CD14-positive monocyte (primary cell): ENCODE measurements around the gene CNPPD1. TPM values are rescaled to one million over a fixed set of nuclear protein-coding genes. Genes with fewer than 3 reads are reported as not detected.
A peak's percentile ranks its signal among the peaks of the same experiment; 100 is the strongest.

Source experiments
- DNase-seq, 3 donors: peaks; one replicate each; pipeline ENCODE4 v3.0.0-alpha.2; 2011 to 2022
- H2AFZ ChIP-seq: 2 replicates; pipeline ENCODE4 v1.6.0; 2012; ENCODE audit warnings: mild to moderate bottlenecking, low read depth, low read length, inconsistent platforms; ENCODE audit not compliant: insufficient read depth, poor library complexity, severe bottlenecking
- H3K27ac ChIP-seq, 2 donors: 1 replicate in 1 of 2; 2 replicates in 1 of 2; pipeline ENCODE4 v1.5.1; 2012 to 2013; ENCODE audit warnings: low read length in 2 of 2, control low read depth in 1 of 2, inconsistent platforms in 1 of 2, low read depth in 1 of 2, mild to moderate bottlenecking in 1 of 2
- H3K27me3 ChIP-seq, 2 donors: one replicate each; pipeline versions ENCODE4 v1.6.0 to v1.6.1; 2011 to 2013; ENCODE audit warnings: low read length in 2 of 2; ENCODE audit not compliant: control insufficient read depth in 2 of 2, insufficient read depth in 2 of 2
- H3K36me3 ChIP-seq, 2 donors: replicated peaks in 1 of 2; 1 replicate in 1 of 2; 2 replicates in 1 of 2; pipeline versions ENCODE4 v1.5.1 to v1.6.1; 2012 to 2013; ENCODE audit warnings: low read length in 2 of 2, control low read depth in 1 of 2, inconsistent platforms in 1 of 2, mild to moderate bottlenecking in 1 of 2; ENCODE audit not compliant: insufficient read depth in 2 of 2, control insufficient read depth in 1 of 2
- H3K4me1 ChIP-seq, 2 donors: 1 replicate in 1 of 2; 2 replicates in 1 of 2; pipeline versions ENCODE4 v1.5.1 to v1.6.1; 2012 to 2013; ENCODE audit warnings: low read length in 2 of 2, control low read depth in 1 of 2, inconsistent platforms in 1 of 2, mild to moderate bottlenecking in 1 of 2, moderate library complexity in 1 of 2; ENCODE audit not compliant: insufficient read depth in 2 of 2, control insufficient read depth in 1 of 2
- H3K4me2 ChIP-seq: replicated peaks from 2 replicates; pipeline ENCODE3; 2012; ENCODE audit warnings: low read length, moderate library complexity, mild to moderate bottlenecking; ENCODE audit not compliant: poor library complexity, severe bottlenecking; ENCODE audit errors: extremely low read depth
- H3K4me3 ChIP-seq, 3 experiments: fragments of 200-600 bp in 1 of 3; sonication (generic) in 1 of 3; replicated peaks in 1 of 3; 1 replicate in 2 of 3; 2 replicates in 1 of 3; pipeline ENCODE4 v1.5.1; 2011 to 2013; ENCODE audit warnings: low read length in 3 of 3, mild to moderate bottlenecking in 3 of 3, control low read depth in 2 of 3, low read depth in 2 of 3, inconsistent platforms in 1 of 3, moderate library complexity in 1 of 3
- H3K79me2 ChIP-seq: 2 replicates; pipeline ENCODE4 v1.6.0; 2012; ENCODE audit warnings: mild to moderate bottlenecking, control low read depth, inconsistent platforms, low read length, moderate library complexity; ENCODE audit not compliant: insufficient read depth
- H3K9ac ChIP-seq: 2 replicates; pipeline ENCODE4 v1.6.0; 2017; ENCODE audit warnings: low read length, mild to moderate bottlenecking; ENCODE audit not compliant: insufficient read depth, poor library complexity, severe bottlenecking
- H3K9me3 ChIP-seq, 2 donors: replicated peaks in 1 of 2; 1 replicate in 1 of 2; 2 replicates in 1 of 2; pipeline versions ENCODE4 v1.5.1 to v1.6.1; 2012 to 2013; ENCODE audit warnings: low read length in 2 of 2, control low read depth in 1 of 2; ENCODE audit not compliant: control insufficient read depth in 1 of 2, insufficient read depth in 1 of 2
- H4K20me1 ChIP-seq: 2 replicates; pipeline ENCODE4 v1.6.0; 2012; ENCODE audit warnings: mild to moderate bottlenecking, low read length, control low read depth, moderate library complexity; ENCODE audit not compliant: insufficient read depth
- H3K27ac Mint-ChIP-seq, 7 donors: one replicate each; pipeline ENCODE4 v1.8.0; 2020; ENCODE audit warnings: mild to moderate bottlenecking in 7 of 7, mixed read lengths in 7 of 7, moderate library complexity in 6 of 7, inconsistent platforms in 2 of 7
- H3K27me3 Mint-ChIP-seq, 3 donors: one replicate each; pipeline ENCODE4 v1.8.0; 2021 to 2022; ENCODE audit warnings: low read depth in 3 of 3, mild to moderate bottlenecking in 3 of 3, mixed read lengths in 3 of 3, moderate library complexity in 3 of 3, inconsistent platforms in 1 of 3
- H3K36me3 Mint-ChIP-seq, 2 donors: one replicate each; pipeline ENCODE4 v1.8.0; 2020; ENCODE audit warnings: mixed read lengths in 2 of 2, inconsistent platforms in 1 of 2, mild to moderate bottlenecking in 1 of 2
- H3K4me1 Mint-ChIP-seq: one replicate; pipeline ENCODE4 v1.8.0; 2020; ENCODE audit warnings: mild to moderate bottlenecking, mixed read lengths
- H3K4me3 Mint-ChIP-seq, 2 donors: one replicate each; pipeline ENCODE4 v1.8.0; 2020; ENCODE audit warnings: mild to moderate bottlenecking in 2 of 2, mixed read lengths in 2 of 2, moderate library complexity in 1 of 2
- H3K9me3 Mint-ChIP-seq, 7 donors: one replicate each; pipeline ENCODE4 v1.8.0; 2020 to 2022; ENCODE audit warnings: mixed read lengths in 7 of 7, mild to moderate bottlenecking in 6 of 7, moderate library complexity in 6 of 7, inconsistent platforms in 2 of 7
- CTCF ChIP-seq: fragments of 200-600 bp; IDR thresholded peaks from one replicate; pipeline ENCODE4 v1.8.0; 2022; ENCODE audit warnings: antibody characterized with exemption, mild to moderate bottlenecking
- WGBS: methylation state at CpG from one replicate; pipeline ENCODE4 v1.1.5; 2013; ENCODE audit warnings: missing lambda C conversion rate; ENCODE audit not compliant: insufficient coverage; 5-methylcytosine and 5-hydroxymethylcytosine counted together
- intact Hi-C, 2 donors: fragments of 100-400 bp; cut with micrococcal nuclease; formaldehyde crosslinking; loops; one replicate each; pipeline versions ENCODE4 v1.15.0 to v1.15.1; 2023
- polyA plus RNA-seq, 3 donors: library from polyadenylated mRNA; depleted of rRNA in 1 of 3; unstranded in 2 of 3; stranded (reverse) in 1 of 3; fragments of 300-500 nt in 2 of 3; fragments of >200 nt in 1 of 3; fragmentation: Illumina TruSeq in 2 of 3; gene quantifications; 1 replicate in 2 of 3; 2 replicates in 1 of 3; pipeline ENCODE4 v1.2.3, GENCODE V29; 2012 to 2021

CNPPD1 gene
- polyA plus RNA-seq, 3 donors, result 68.8 to 109 (median 71.3) TPM

GRCh38 chr2:219158586-219158985 is 18.1 kb downstream of the CNPPD1 start:
- peaks cover 17% of the 10 kb centered on the region for H3K4me1 Mint-ChIP-seq
- peaks cover 28 to 39% of the 10 kb centered on the region in 2 donors for H3K36me3 Mint-ChIP-seq
- no peaks in the 10 kb centered on the region for H4K20me1 ChIP-seq
- no peak overlapping the region for H3K4me3 Mint-ChIP-seq
- no peak overlapping the region for H3K4me3 ChIP-seq
- peaks cover 15 to 18% of the 10 kb centered on the region in 2 donors for H3K4me1 ChIP-seq
- H3K4me2 ChIP-seq, result no peak overlapping the region
- no peak overlapping the region for H2AFZ ChIP-seq
- intact Hi-C loops, result loop anchor here in 1 of 2 donors (10.0 kb wide), 1 partner anchor 164 kb away; the partner anchor contains the start of gene CRYBA2
- H3K36me3 ChIP-seq, result peaks cover 22 to 30% of the 10 kb centered on the region in 2 donors
- no peaks in the 10 kb centered on the region for H3K79me2 ChIP-seq
- TF ChIP-seq CTCF, result no peak
- H3K9me3 ChIP-seq, result no peaks in the 10 kb centered on the region
- DNase-seq, result no peak
- no peaks in the 10 kb centered on the region for H3K9me3 Mint-ChIP-seq
- H3K27me3 ChIP-seq, result no peaks in the 10 kb centered on the region
- peaks cover 0 to 3% (median 2%) of the 10 kb centered on the region in 3 donors for H3K27me3 Mint-ChIP-seq
- H3K9ac ChIP-seq, result no peak overlapping the region
- no peak overlapping the region for H3K27ac ChIP-seq
- no peak overlapping the region for H3K27ac Mint-ChIP-seq
- WGBS, result no CpG with 5 or more reads among the region's 3 CpGs

GRCh38 chr2:219158025-219158424 is 18.7 kb downstream of the CNPPD1 start:
- H3K4me1 Mint-ChIP-seq, result peaks cover 17% of the 10 kb centered on the region
- intact Hi-C loops, result loop anchor here in 1 of 2 donors (10.0 kb wide), 1 partner anchor 163 kb away; the partner anchor contains the start of gene CRYBA2
- H3K4me3 Mint-ChIP-seq, result no peak overlapping the region

More at GRCh38 chr2:219158025-219158424, 18.7 kb downstream of the CNPPD1 start:
- H3K9me3 Mint-ChIP-seq, result no peaks in the 10 kb centered on the region
- TF ChIP-seq CTCF, result no peak
- H3K27me3 Mint-ChIP-seq, result peaks cover 0 to 3% (median 2%) of the 10 kb centered on the region in 3 donors
- Histone ChIP-seq H3K4me2 (no peak overlapping the region), H3K9me3 (no peaks in the 10 kb centered on the region), H3K4me3 (no peak overlapping the region), H3K36me3 (peaks cover 22 to 36% of the 10 kb centered on the region in 2 donors), H3K27me3 (no peaks in the 10 kb centered on the region), H2AFZ (no peak overlapping the region), H3K27ac (no peak overlapping the region), H3K79me2 (no peaks in the 10 kb centered on the region), H3K4me1 (peaks cover 15 to 18% of the 10 kb centered on the region in 2 donors), H4K20me1 (no peaks in the 10 kb centered on the region), H3K9ac (no peak overlapping the region)
- H3K36me3 Mint-ChIP-seq, result peaks cover 29 to 43% of the 10 kb centered on the region in 2 donors
- 100% methylated on average over 4 of the region's 4 CpGs for whole genome bisulfite sequencing
- peak overlapping the region in 1 of 7 donors; percentile 70 for H3K27ac Mint-ChIP-seq
- no peak for DNase-seq
